ENCODE results near the gene FBXO33. TPM values are rescaled to one million over a fixed set of nuclear protein-coding genes. Genes with fewer than 3 reads are reported as not detected.

FBXO33 gene
- total RNA-seq, 2 experiments from 2014 or later = 18.7 to 19.0 TPM

- H3K4me1 Mint-ChIP-seq (ENCODE audit: low read depth) = peaks cover 51% of the 10 kb centered on the region
- H3K27ac Mint-ChIP-seq = peak overlapping the region; percentile 97
- ATAC-seq (no peak), DNase-seq (no peak)
- no peaks in the 10 kb centered on the region for H3K9me3 Mint-ChIP-seq (ENCODE audit: insufficient read depth)
- H3K36me3 Mint-ChIP-seq (ENCODE audit: low read depth) = peaks cover 13% of the 10 kb centered on the region
- ChIA-PET CTCF (interaction anchor here (0.9 to 4.0 kb wide), 7 partner anchors 9 to 336 kb away, joined by 3 to 37 read pairs (median 5); no protein-coding TSS in a partner anchor), POLR2A (interaction anchor here (0.6 to 4.1 kb wide), 17 partner anchors 14 to 328 kb away, joined by 3 to 44 read pairs (median 8); partner anchors contain the start of genes GEMIN2, PNN, SEC23A and TRAPPC6B)
- H3K4me3 Mint-ChIP-seq = peak overlapping the region; percentile 97
- no peaks in the 10 kb centered on the region for H3K27me3 Mint-ChIP-seq (ENCODE audit: low read depth)
Measured at GRCh38 chr14:39430762-39431415, 1.3 kb downstream of the FBXO33 start.

DNA sequence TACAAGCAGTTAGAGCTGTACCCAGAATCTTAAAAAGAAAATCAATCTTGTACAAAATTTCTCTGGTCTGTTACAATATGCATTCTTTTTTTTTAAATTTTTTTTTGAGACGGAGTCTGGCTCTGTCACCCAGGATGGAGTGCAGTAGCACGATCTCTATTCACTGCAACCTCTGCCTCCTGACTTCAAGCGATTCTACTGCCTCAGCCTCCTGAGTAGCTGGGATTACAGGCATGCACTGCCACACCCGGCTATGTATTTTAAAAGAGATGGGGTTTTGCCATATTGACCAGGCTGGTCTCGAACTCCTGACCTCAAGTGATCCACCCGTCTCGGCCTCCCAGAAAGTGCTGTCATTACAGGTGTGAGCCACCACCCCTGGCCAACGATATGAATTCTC, 4.1 kb downstream of the FBXO33 start:
- ChIA-PET CTCF (interaction anchor here (0.7 to 2.5 kb wide), 6 partner anchors 12 to 325 kb away, joined by 3 to 9 read pairs (median 4); partner anchors contain the start of gene SEC23A), POLR2A (interaction anchor here (1.1 kb wide), 1 partner anchor 198 kb away, joined by 3 read pairs; no protein-coding TSS in a partner anchor)
- Mint-ChIP-seq H3K4me3 (no peak overlapping the region), H3K9me3 (ENCODE audit: insufficient read depth) (no peaks in the 10 kb centered on the region), H3K36me3 (ENCODE audit: low read depth) (peaks cover 13% of the 10 kb centered on the region), H3K4me1 (ENCODE audit: low read depth) (peaks cover 49% of the 10 kb centered on the region), H3K27ac (no peak overlapping the region), H3K27me3 (ENCODE audit: low read depth) (no peaks in the 10 kb centered on the region)
- ATAC-seq (no peak), DNase-seq (no peak)

DNA sequence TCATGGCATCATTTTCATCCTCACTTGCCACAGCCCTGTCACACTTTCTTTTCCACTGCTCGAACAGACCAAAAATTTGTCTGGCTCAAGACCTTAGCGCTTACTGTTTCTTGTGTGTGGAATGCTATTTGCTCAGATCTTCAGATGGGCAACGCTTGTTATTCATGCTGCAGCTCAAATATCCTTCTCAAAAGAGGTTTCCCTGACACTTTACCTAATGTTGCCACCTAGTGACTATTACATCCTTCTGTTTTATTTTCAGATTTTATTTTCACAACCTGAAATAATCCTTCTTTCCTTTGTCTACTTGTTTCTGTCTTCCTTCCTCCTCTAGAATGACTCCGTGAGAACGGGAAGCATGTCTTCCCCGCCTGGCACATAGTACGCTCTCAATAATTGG, 5.6 kb downstream of the FBXO33 start:
- ChIA-PET POLR2A (interaction anchor here (0.9 to 1.4 kb wide), 2 partner anchors 197 to 252 kb away, joined by 4 to 5 read pairs; partner anchors contain the start of gene PNN), CTCF (interaction anchor here (0.6 to 3.3 kb wide), 26 partner anchors 10 to 331 kb away, joined by 3 to 46 read pairs (median 4); partner anchors contain the start of genes GEMIN2, PNN and TRAPPC6B)
- DNase-seq = no peak
- no peak overlapping the region for H3K4me3 Mint-ChIP-seq
- ATAC-seq = no peak
- H3K4me1 Mint-ChIP-seq (ENCODE audit: low read depth) = peaks cover 46% of the 10 kb centered on the region
- no peak overlapping the region for H3K27ac Mint-ChIP-seq
- no peaks in the 10 kb centered on the region for H3K27me3 Mint-ChIP-seq (ENCODE audit: low read depth)
- peaks cover 14% of the 10 kb centered on the region for H3K36me3 Mint-ChIP-seq (ENCODE audit: low read depth)
- H3K9me3 Mint-ChIP-seq (ENCODE audit: insufficient read depth) = no peaks in the 10 kb centered on the region

- no peak overlapping the region for H3K27ac Mint-ChIP-seq
- ChIA-PET POLR2A (interaction anchor here (1.7 kb wide), 1 partner anchor 83 kb away, joined by 3 read pairs; no protein-coding TSS in a partner anchor), CTCF (interaction anchor here (0.6 to 3.3 kb wide), 25 partner anchors 9 to 331 kb away, joined by 3 to 46 read pairs (median 4); partner anchors contain the start of genes GEMIN2, PNN and TRAPPC6B)
- no peak overlapping the region for H3K4me3 Mint-ChIP-seq
- no peak for DNase-seq
- peaks cover 15% of the 10 kb centered on the region for H3K36me3 Mint-ChIP-seq (ENCODE audit: low read depth)
- ATAC-seq = no peak
- no peaks in the 10 kb centered on the region for H3K27me3 Mint-ChIP-seq (ENCODE audit: low read depth)
- H3K4me1 Mint-ChIP-seq (ENCODE audit: low read depth) = peaks cover 48% of the 10 kb centered on the region
- no peaks in the 10 kb centered on the region for H3K9me3 Mint-ChIP-seq (ENCODE audit: insufficient read depth)
Measured at GRCh38 chr14:39425947-39426346, 6.3 kb downstream of the FBXO33 start.

DNA sequence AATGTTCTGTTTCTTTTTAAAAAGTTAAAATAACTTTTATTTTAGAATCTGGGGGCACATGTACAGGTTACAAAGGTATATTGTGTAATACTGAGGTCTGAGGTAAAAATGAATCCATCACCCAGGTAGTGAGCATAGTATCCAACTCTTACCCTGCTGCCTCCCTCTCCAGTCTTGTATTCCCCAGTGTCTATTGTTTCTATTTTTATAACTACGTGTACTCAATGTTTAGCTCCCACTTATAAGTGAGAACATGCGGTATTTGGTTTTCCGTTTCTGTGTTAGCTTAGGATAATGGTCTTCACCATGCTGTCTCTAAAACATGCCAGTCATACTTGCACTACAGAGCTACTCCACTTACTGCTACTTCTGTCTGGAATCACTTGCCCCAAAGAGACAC, 8.4 kb downstream of the FBXO33 start:
- CTCF ChIA-PET = interaction anchor here (1.3 to 3.3 kb wide), 2 partner anchors 27 to 192 kb away, joined by 4 to 15 read pairs; no protein-coding TSS in a partner anchor
- Mint-ChIP-seq H3K9me3 (ENCODE audit: insufficient read depth) (peaks cover 4% of the 10 kb centered on the region), H3K4me1 (ENCODE audit: low read depth) (peaks cover 31% of the 10 kb centered on the region), H3K36me3 (ENCODE audit: low read depth) (peaks cover 20% of the 10 kb centered on the region), H3K27me3 (ENCODE audit: low read depth) (no peaks in the 10 kb centered on the region), H3K4me3 (no peak overlapping the region), H3K27ac (no peak overlapping the region)
- DNase-seq (no peak), ATAC-seq (no peak)
- POLR2A ChIA-PET = interaction anchor here (1.0 to 1.6 kb wide), 2 partner anchors 9 to 195 kb away, joined by 3 read pairs; partner anchors contain the start of gene FBXO33

DNA sequence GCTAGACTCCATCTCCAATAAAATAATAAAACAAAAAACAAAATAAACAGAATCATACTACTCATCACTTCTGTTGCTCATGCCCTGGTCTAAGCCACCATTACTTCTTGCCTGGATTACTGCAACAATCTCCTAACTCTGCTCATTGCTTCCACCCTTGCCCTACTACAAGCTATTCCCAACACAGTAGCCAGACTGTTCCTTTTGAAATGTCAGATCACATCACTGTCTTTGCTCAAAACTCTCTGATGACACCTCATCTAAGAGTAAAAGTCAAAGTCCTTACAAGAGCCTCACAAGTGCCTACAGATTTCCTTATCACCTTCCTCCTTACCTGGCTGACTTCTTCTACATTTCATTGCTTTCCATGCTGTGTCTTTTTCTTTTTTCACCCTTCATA, 10.0 kb downstream of the FBXO33 start:
- Mint-ChIP-seq H3K36me3 (ENCODE audit: low read depth) (peaks cover 21% of the 10 kb centered on the region), H3K4me1 (ENCODE audit: low read depth) (peaks cover 21% of the 10 kb centered on the region), H3K4me3 (no peak overlapping the region), H3K27ac (no peak overlapping the region), H3K27me3 (ENCODE audit: low read depth) (no peaks in the 10 kb centered on the region), H3K9me3 (ENCODE audit: insufficient read depth) (peaks cover 5% of the 10 kb centered on the region)
- ChIA-PET CTCF (interaction anchor here (0.8 to 2.1 kb wide), 2 partner anchors 9 to 55 kb away, joined by 3 to 8 read pairs; no protein-coding TSS in a partner anchor), POLR2A (interaction anchor here (1.8 kb wide), 1 partner anchor 10 kb away, joined by 6 read pairs; the partner anchor contains the start of gene FBXO33)
- no peak for DNase-seq
- no peak for ATAC-seq

- peaks cover 38% of the 10 kb centered on the region for H3K36me3 Mint-ChIP-seq (ENCODE audit: low read depth)
- CTCF ChIA-PET = no interaction called here
- H3K9me3 Mint-ChIP-seq (ENCODE audit: insufficient read depth) = peaks cover 18% of the 10 kb centered on the region
- DNase-seq = no peak
- no peaks in the 10 kb centered on the region for H3K27me3 Mint-ChIP-seq (ENCODE audit: low read depth)
- H3K27ac Mint-ChIP-seq = no peak overlapping the region
- no peak overlapping the region for H3K4me3 Mint-ChIP-seq
- ATAC-seq = no peak
- POLR2A ChIA-PET = no interaction called here
- peaks cover 10% of the 10 kb centered on the region for H3K4me1 Mint-ChIP-seq (ENCODE audit: low read depth)
Measured at GRCh38 chr14:39419272-39419671, 13.0 kb downstream of the FBXO33 start.

DNA sequence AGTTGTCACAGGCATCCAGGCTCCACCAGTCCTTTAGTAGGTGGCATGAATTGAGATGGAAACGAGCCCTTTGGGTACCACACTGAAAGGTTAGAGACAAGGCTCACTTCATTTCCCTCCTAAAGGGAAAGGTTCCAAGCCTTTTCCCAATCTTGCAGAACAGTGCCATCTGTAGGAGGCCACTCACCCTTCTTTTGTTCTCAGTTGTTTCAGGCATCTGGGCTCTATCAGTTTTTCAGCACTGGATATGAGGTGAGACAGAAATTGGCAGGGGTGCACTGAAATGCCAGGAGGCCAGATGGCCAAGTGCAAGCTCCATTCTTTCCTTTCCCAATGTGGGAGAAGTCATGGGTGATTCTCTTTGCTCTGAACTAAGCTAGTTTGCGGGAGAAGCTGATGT, 15.2 kb downstream of the FBXO33 start:
- POLR2A ChIA-PET = interaction anchor here (1.6 kb wide), 1 partner anchor 15 kb away, joined by 8 read pairs; the partner anchor contains the start of gene FBXO33
- ATAC-seq (no peak), DNase-seq (no peak)
- H3K4me3 Mint-ChIP-seq = no peak overlapping the region
- peaks cover 6% of the 10 kb centered on the region for H3K4me1 Mint-ChIP-seq (ENCODE audit: low read depth)
- no peaks in the 10 kb centered on the region for H3K27me3 Mint-ChIP-seq (ENCODE audit: low read depth)
- no peak overlapping the region for H3K27ac Mint-ChIP-seq
- H3K9me3 Mint-ChIP-seq (ENCODE audit: insufficient read depth) = peaks cover 21% of the 10 kb centered on the region
- CTCF ChIA-PET = interaction anchor here (1.7 to 2.0 kb wide), 2 partner anchors 9 to 11 kb away, joined by 5 to 10 read pairs; no protein-coding TSS in a partner anchor
- peaks cover 52% of the 10 kb centered on the region for H3K36me3 Mint-ChIP-seq (ENCODE audit: low read depth)

DNA sequence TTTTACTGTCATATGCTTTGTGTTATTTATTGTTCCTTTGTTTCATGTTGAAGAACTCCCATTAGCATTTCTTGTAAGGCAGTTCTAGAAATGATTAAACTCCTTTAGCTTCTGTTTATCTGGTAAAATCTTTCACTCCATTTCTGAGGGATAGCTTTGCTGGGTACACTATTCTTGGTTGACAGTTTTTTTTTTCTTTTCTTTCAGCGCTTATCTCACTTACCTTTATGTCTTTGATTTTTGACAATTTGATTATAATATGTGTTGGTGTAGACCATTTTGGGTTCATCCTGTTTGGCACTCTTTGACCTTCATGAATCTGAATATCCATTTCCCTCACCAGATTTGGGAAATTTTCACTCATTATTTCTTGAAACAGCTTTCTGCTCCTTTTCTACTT, 16.2 kb downstream of the FBXO33 start:
- no peak for ATAC-seq
- ChIA-PET POLR2A (interaction anchor here (0.6 to 1.6 kb wide), 2 partner anchors 16 to 302 kb away, joined by 3 to 8 read pairs; partner anchors contain the start of gene FBXO33), CTCF (interaction anchor here (0.8 to 2.0 kb wide), 3 partner anchors 10 to 401 kb away, joined by 3 to 10 read pairs (median 5); no protein-coding TSS in a partner anchor)
- H3K27ac Mint-ChIP-seq = no peak overlapping the region
- H3K9me3 Mint-ChIP-seq (ENCODE audit: insufficient read depth) = peaks cover 21% of the 10 kb centered on the region
- H3K27me3 Mint-ChIP-seq (ENCODE audit: low read depth) = no peaks in the 10 kb centered on the region
- H3K36me3 Mint-ChIP-seq (ENCODE audit: low read depth) = peaks cover 52% of the 10 kb centered on the region
- no peak overlapping the region for H3K4me3 Mint-ChIP-seq
- DNase-seq = no peak
- H3K4me1 Mint-ChIP-seq (ENCODE audit: low read depth) = peaks cover 2% of the 10 kb centered on the region

DNA sequence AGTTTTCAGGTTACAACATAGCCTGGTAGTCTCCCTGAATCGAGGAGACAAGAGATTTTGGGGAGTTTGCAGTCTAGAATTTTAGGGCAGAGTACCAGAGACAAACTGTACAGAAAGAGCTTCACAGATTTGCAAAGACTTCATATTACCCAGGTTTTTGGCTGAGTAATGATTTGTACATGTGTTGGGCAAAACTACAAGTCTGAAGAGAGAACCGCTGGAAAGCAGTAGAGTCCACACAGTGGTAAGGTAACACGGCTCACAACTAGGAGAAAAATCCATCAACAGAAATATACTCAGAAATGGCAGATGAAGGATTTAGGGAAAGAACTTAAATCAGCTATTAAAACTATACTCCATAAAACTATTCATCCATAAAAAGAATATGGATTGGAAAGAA, 25.7 kb downstream of the FBXO33 start:
- no peak for DNase-seq
- Mint-ChIP-seq H3K27ac (no peak overlapping the region), H3K4me1 (ENCODE audit: low read depth) (no peaks in the 10 kb centered on the region), H3K9me3 (ENCODE audit: insufficient read depth) (peaks cover 6% of the 10 kb centered on the region), H3K4me3 (no peak overlapping the region), H3K36me3 (ENCODE audit: low read depth) (peaks cover 15% of the 10 kb centered on the region), H3K27me3 (ENCODE audit: low read depth) (no peaks in the 10 kb centered on the region)
- no peak for ATAC-seq
- POLR2A ChIA-PET = no interaction called here
- CTCF ChIA-PET = no interaction called here

DNA sequence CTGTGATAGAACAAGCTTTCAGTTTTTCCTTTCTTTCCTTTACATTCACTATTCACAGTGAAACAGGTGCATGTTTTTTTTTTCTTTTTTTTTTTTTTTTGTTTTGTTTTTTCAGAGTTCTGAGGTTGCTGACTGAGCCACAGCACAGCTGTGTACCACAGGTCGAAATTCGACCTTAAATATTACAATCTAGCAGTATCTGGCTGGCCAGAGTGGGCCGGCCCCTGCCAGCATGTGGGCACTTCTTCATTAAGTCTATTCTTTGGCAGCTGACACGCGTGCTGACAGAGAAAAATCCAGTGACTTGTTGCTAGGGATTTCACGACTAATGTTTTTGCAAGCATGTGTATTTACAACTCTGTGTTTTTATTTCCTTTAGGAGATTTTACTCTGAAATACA, 33.9 kb downstream of the FBXO33 start:
- no peak overlapping the region for H3K27ac Mint-ChIP-seq

GRCh38 chr14:39396448-39396847, 35.8 kb downstream of the FBXO33 start:
- no peaks in the 10 kb centered on the region for H3K9me3 Mint-ChIP-seq (ENCODE audit: insufficient read depth)
- no peak overlapping the region for H3K4me3 Mint-ChIP-seq
- DNase-seq = no peak
- no peaks in the 10 kb centered on the region for H3K4me1 Mint-ChIP-seq (ENCODE audit: low read depth)
- H3K36me3 Mint-ChIP-seq (ENCODE audit: low read depth) = peaks cover 40% of the 10 kb centered on the region
- no peak for ATAC-seq
- ChIA-PET CTCF (interaction anchor here (1.2 to 2.3 kb wide), 2 partner anchors 11 to 29 kb away, joined by 3 to 15 read pairs; no protein-coding TSS in a partner anchor), POLR2A (no interaction called here)
- H3K27me3 Mint-ChIP-seq (ENCODE audit: low read depth) = no peaks in the 10 kb centered on the region
- no peak overlapping the region for H3K27ac Mint-ChIP-seq

More for the DNA sequence above, 33.9 kb downstream of the FBXO33 start:
- H3K4me1 Mint-ChIP-seq (ENCODE audit: low read depth) = no peaks in the 10 kb centered on the region
- no peak overlapping the region for H3K4me3 Mint-ChIP-seq
- H3K36me3 Mint-ChIP-seq (ENCODE audit: low read depth) = peaks cover 40% of the 10 kb centered on the region
- POLR2A ChIA-PET = no interaction called here
- DNase-seq = no peak
- CTCF ChIA-PET = interaction anchor here (2.3 kb wide), 1 partner anchor 27 kb away, joined by 15 read pairs; no protein-coding TSS in a partner anchor
- H3K27me3 Mint-ChIP-seq (ENCODE audit: low read depth) = no peaks in the 10 kb centered on the region
- H3K9me3 Mint-ChIP-seq (ENCODE audit: insufficient read depth) = no peaks in the 10 kb centered on the region
- ATAC-seq = no peak

All from activated CD8-positive, alpha-beta T cell treated with anti-CD3 and anti-CD28 coated beads, Interleukin-2, amount 10 ng/mL, durations not matched to agents 7 days and 5 days (primary cell).